NCI-H2227 (cell line): Measurements from ENCODE around the gene BABAM2.
"Not testable (repeated sequence)": the region's sequence is repeated elsewhere in the genome, so short reads cannot be mapped to it uniquely, and the experiment has no call there.

Source experiments
- DNase-seq: peaks from one replicate; lab custom pipeline; 2025; ENCODE audit not compliant: unreplicated experiment; lab: John Stamatoyannopoulos, UW

The BABAM2 gene

DNA sequence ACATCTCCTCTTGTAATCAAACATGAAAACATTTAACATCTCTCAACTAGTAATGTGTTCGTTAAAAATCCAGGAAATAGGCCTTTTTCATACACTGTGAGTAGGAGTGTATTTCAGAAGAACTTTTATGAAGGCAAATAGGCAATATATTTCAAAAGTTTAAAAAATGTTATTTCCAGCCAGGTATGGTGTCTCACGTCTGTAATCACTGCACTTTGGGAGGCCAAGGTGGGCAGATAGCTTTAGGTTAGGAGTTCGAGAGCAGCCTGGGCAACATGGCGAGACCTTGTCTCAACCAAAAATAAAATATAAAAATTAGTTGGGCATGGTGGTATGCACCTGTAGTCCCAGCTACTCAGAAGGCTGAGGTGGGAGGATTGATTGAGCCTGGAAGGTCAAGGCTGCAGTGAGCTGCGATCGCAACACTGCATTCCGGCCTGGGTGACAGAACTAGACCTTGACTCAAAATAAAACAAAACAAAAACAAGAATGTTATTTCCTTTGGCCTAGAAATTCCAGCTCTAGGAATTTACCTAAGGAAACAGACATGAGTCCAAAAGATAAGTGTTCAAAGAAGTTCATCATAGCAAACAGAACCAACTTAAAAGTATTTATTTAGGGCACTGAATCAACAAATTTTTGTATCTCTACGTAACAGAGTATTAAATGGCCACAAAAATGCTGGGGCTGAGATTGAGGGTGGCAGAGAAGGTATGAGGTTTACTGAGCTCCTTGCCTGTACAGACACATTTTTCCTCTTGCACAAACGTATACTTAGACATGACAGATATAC is 15.2 kb upstream of the BABAM2 start:
- no peak for DNase-seq

- no peak for DNase-seq
Observed at GRCh38 chr2:27878825-27879224, 11.7 kb upstream of the BABAM2 start.

GRCh38 chr2:27881815-27882583 is 8.5 kb upstream of the BABAM2 start:
- not testable (repeated sequence) for DNase-seq

DNA sequence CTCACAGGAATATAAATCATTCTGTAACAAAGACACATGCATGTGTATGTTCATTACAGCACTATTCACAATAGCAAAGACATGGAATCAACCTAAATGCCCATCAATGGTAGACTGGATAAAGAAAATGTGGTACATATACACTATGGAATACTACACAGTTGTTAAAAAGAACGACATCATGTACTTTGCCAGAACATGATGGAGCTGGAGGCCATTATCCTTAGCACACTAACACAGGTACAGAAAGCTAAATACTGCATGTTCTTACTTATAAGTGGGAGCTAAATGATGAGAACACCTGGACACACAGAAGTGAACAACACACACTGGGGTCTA is 8.0 kb upstream of the BABAM2 start:
- not testable (repeated sequence) for DNase-seq

- no peak for DNase-seq
Observed at GRCh38 chr2:27884601-27885000, 5.9 kb upstream of the BABAM2 start.

GRCh38 chr2:27885234-27885633 is 5.3 kb upstream of the BABAM2 start:
- DNase-seq, result no peak

- DNase-seq, result no peak
Observed at GRCh38 chr2:27885661-27886060, 4.9 kb upstream of the BABAM2 start.

- DNase-seq, result no peak
Observed at GRCh38 chr2:27886322-27886721, 4.2 kb upstream of the BABAM2 start.

- no peak for DNase-seq
Observed at GRCh38 chr2:27887111-27887510, 3.4 kb upstream of the BABAM2 start.

DNA sequence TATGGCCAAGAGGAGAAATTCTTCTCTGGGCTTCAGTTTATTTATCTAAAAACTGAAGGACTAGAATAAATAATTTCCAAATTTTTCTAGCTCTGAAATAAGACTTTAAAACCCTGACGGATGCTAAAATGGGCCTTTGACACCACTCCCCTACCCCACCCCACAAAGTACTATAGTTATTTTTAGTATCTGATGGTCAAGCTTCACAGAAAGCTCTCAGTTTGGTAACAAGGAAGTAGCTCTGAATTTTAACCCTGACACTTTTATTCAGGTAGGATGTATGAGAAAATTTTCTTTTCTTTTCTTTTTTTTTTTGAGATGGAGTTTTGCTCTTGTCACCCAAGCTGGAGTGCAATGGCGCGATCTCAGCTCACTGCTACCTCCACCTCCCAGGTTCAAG is 2.7 kb upstream of the BABAM2 start:
- no peak for DNase-seq

GRCh38 chr2:27888790-27889189 is 1.7 kb upstream of the BABAM2 start:
- DNase-seq, result no peak

DNA sequence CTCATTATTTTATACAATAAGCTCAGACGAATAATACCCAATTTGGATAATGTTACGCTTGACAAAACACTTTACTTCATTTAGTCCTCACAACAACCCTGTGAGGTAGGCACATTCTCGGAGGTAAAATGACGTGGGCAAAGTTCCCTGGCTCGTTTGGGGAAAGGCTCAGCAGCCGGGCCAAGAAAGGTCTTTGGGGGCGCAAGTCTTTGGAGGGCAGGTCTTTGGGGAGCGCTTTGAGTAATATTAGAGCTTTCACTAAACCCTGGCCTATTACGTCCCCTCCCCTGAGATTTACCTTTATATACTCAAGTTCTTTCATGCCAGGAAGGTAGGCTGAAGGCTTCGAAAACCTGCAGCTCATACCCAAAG is 769 bp upstream of the BABAM2 start:
- no peak for DNase-seq

GRCh38 chr2:27890924-27891672 is 569 bp downstream of the BABAM2 start:
- DNase-seq, result peak; percentile 91

GRCh38 chr2:27891673-27892105 is 1.2 kb downstream of the BABAM2 start:
- DNase-seq, result no peak

DNA sequence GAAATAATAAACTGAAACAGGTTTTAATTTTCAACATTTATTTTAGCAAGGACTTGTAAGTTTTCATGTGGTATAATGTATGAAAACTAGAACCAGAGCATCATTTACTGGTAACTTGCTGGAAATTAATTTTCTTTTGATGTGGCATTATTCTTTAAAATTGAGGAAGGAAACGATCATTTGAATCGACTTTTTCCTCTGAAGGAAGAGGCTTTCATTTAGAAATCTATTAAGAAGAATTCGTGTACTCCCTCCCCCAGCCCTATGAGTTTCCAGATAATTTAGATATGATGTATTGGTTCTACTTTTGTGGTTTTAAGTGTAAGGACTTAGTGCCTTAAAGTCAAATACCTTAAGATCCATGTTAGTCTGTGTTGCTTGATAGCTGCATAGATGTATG is 2.5 kb downstream of the BABAM2 start:
- no peak for DNase-seq

GRCh38 chr2:27897717-27898116 is 7.2 kb downstream of the BABAM2 start:
- DNase-seq, result no peak

- DNase-seq, result no peak
Observed at GRCh38 chr2:27901234-27901633, 10.7 kb downstream of the BABAM2 start.

- no peak for DNase-seq
Observed at GRCh38 chr2:27902098-27902497, 11.6 kb downstream of the BABAM2 start.

GRCh38 chr2:27903018-27903417 is 12.5 kb downstream of the BABAM2 start:
- no peak for DNase-seq

DNA sequence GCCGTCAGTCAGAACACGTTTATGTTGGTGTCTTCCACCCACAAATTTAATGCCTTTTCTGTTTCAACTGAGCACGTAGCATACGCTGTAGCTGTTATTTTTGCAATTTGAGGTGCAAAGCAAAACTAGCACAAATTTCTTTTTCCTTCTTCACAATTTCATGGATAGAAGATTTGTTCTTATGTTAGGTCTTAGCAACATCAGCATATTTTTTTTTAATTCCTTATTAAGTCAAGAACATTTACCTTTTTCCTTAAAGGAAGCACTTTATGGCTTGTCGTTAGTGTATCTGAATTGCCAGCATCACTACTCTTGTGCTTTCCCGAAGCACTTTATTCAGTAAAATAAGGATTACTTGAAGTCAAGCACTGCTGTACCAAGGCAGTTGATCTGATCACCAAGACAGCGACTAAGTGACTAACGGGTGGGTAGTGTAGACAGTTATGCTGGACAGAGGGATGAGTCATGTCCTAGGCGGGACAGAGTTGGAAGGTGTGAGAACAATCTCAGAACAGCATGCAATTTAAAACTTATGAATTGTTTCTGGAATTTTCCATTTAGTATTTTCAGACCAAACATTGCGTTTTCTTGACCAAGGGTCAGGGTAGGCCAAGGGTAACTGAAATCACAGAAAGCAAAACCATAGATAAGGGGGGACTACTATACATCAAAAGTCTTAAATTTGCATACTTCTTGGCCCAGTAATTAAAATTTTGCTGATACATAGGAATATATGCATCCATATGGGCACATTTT is 13.3 kb downstream of the BABAM2 start:
- DNase-seq, result no peak

- DNase-seq, result no peak
Observed at GRCh38 chr2:27904405-27904665, 13.8 kb downstream of the BABAM2 start.
